NCI-H2171 treated with DMSO at 0.1 percent for 48 hours (cell line): ENCODE results near the gene TBCC.
"Not testable (repeated sequence)": the region's sequence is repeated elsewhere in the genome, so short reads cannot be mapped to it uniquely, and the experiment has no call there.

Experiments used
- DNase-seq: peaks from one replicate; lab custom pipeline; 2025; lab: John Stamatoyannopoulos, UW

TBCC gene

GRCh38 chr6:42729731-42730130, 16.2 kb downstream of the TBCC start:
- DNase-seq: no peak

GRCh38 chr6:42727627-42728026, 18.3 kb downstream of the TBCC start:
- DNase-seq: no peak

DNA sequence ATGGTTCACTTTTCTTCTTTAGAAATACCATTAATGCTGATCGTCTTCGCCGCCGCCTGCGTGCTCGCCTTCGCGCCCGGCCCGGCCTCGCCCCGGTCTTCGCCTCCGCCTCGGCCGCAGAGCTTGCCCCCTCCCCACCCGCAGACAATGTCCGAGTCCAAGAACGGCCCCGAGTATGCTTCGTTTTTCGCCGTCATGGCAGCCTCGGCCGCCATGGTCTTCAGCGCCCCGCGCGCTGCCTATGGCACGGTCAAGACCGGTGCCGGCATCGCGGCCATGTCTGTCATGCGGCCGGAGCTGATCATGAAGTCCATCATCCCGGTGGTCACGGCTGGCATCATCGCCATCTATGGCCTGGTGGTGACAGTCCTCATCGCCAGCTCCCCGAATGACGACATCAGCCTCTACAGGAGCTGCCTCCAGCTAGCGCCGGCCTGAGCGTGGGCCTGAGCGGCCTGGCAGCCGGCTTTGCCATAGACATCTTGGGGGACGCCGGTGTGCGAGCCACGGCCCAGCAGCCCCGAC, 18.8 kb downstream of the TBCC start:
- no peak for DNase-seq

GRCh38 chr6:42726485-42727086, 19.3 kb downstream of the TBCC start:
- peak; percentile 83 for DNase-seq

GRCh38 chr6:42726026-42726425, 19.9 kb downstream of the TBCC start:
- no peak for DNase-seq

- DNase-seq: peak; percentile 46
Measured at GRCh38 chr6:42724825-42725224, 21.1 kb downstream of the TBCC start.

GRCh38 chr6:42722497-42722896, 23.4 kb downstream of the TBCC start, which contains the start of gene PRPH2:
Gene PRPH2 (minus strand): TSS chr6:42722597. CDS start chr6:42722334, 263 bp downstream.
- no peak for DNase-seq

GRCh38 chr6:42720739-42721138, 25.2 kb downstream of the TBCC start:
- no peak for DNase-seq

DNA sequence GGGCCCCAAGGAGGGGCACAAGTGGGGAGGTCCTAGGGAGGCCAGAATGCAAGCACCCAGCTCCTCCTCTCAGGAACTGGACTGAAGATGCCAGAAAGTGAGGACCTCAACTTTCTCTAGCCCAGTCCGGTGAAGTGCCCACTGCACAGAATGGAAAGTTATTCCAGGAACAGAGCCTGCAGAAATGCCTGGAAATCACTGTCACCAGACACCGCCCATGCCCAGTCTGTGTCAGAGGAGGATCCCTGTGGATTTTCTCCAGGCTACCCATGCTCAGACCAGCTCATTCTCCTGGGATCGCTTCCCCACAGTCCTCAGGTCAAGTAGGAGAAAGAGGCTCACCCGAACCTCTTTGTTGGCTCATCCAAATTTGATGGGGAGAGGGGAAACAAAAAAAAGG, 30.0 kb downstream of the TBCC start:
- no peak for DNase-seq

DNA sequence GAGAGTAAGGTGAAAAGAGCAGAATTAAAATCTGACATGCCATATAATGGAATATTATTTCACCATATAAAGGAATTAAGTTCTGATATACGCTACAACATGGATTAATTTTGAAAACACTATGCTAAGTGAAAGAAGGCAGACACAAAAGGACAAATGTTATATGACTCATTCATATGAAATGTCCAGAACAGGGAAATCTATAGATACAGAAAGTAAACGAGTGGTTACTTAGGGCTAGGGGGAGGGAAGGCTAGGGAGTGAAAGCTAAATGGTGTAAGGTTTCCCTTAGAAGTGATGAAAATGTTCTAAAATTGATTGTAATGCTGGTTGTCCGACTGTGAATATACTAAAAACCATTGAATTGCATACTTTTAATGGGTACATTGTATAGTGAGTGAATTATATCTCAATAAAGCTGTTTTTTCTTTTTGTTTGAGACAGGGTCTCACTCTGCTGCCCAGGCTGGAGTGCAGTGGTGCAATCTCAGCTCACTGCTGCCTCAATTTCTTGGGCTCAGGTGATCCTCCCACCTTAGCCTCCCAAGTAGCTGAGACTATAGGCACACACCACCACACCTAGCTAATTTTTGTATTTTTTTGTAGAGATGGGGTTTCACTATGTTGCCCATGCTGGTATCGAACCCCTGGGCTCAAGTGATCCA, 31.7 kb downstream of the TBCC start:
- DNase-seq: no peak

DNA sequence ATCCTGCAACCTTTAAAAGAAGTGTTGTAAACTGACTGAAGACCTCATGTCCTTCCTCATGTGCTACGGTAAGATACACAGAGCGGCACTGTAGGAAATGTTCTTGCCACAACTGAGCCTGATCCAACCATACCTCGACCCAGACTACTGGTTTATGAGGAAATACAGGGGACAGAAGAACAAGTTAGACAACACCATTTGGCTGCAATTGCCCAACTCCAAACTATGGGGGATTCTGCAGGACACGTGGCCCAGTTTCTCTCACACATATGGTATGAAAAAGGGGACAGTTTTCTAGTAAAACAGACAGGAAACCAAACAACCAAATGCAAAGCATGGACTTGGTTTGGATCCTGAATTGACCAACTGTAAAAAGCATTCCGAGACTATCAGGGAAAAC, 34.0 kb downstream of the TBCC start:
- no peak for DNase-seq

GRCh38 chr6:42710316-42710715, 35.6 kb downstream of the TBCC start:
- no peak for DNase-seq

DNA sequence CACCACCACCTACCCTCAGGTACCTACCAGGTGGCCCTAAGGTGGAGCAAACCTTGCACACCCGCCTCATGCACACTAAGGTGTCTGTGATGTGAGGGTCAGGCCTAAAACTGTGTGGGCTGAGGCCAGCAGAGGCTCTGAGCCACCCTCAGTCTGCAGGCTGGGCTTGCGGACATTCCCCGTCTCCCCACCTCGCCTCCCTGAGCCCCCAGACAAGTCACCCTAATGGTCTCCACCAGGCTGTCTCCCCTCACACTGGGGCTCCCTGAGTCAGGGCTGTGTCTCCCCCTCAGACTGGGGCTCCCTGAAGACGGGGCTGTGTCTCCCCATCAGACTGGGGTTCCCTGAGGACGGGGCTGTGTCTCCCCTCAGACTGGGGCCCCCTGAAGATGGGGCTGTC, 36.0 kb downstream of the TBCC start:
- no peak for DNase-seq

GRCh38 chr6:42708096-42708495, 37.8 kb downstream of the TBCC start:
- DNase-seq: no peak

DNA sequence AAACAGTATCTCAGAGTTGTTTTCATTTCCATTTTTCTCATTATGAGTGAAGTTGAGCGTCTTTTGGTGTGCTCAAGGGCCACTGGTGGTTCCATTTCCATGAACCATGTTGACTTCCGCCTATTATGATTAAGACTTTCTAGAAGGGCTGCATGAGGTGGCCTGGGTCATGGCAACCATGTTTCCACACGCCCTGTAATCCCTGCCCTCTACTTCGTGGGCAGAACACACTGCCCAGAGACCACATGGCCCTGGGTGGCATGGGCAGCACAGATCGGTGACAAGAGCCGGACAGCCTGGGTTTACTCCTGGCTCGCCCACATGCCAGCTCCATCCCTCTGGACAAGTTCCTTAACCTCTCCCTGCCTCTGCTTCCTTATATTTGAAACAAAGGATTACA, 38.3 kb downstream of the TBCC start:
- no peak for DNase-seq

GRCh38 chr6:42704937-42705374, 40.9 kb downstream of the TBCC start:
- DNase-seq: no peak

DNA sequence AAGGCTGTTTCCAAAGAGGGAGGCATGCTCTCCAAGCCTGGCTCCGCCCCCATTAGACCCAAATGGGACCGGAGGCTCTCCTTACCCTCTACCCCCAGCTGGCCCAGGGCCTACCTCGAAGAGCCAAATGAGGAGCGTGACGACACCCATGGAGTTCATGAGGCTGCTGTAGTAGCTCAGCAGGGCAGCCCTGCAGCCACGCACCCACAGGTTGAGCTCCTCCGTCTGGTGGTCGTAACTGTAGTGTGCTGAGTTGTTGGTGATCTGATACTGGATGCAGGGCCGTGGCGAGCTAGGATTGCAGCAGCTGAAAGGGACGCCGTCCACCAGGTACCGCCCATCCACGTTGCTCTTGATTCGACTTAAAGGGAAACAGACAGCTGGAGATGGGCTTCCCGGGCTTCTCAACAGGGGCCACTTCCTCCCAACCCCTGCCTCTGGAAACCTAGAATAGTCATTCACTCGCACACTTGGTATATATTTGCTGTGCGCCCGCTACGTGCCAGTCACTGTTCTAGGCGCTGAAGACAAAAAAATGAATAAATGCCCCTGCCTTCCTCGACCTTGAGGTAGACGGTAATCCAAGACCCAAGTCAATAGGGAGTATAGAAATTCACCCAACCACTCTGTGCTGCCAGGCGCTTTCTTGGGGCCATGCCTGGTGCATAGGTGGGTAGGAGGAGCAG, 41.5 kb downstream of the TBCC start:
- DNase-seq: no peak

- not testable (repeated sequence) for DNase-seq
Measured at GRCh38 chr6:42702786-42703185, 43.1 kb downstream of the TBCC start.

GRCh38 chr6:42702200-42702599, 43.7 kb downstream of the TBCC start:
- no peak for DNase-seq

- DNase-seq: no peak
Measured at GRCh38 chr6:42698217-42698616, 47.7 kb downstream of the TBCC start.

- no peak for DNase-seq
Measured at GRCh38 chr6:42697268-42697655, 48.6 kb downstream of the TBCC start.

DNA sequence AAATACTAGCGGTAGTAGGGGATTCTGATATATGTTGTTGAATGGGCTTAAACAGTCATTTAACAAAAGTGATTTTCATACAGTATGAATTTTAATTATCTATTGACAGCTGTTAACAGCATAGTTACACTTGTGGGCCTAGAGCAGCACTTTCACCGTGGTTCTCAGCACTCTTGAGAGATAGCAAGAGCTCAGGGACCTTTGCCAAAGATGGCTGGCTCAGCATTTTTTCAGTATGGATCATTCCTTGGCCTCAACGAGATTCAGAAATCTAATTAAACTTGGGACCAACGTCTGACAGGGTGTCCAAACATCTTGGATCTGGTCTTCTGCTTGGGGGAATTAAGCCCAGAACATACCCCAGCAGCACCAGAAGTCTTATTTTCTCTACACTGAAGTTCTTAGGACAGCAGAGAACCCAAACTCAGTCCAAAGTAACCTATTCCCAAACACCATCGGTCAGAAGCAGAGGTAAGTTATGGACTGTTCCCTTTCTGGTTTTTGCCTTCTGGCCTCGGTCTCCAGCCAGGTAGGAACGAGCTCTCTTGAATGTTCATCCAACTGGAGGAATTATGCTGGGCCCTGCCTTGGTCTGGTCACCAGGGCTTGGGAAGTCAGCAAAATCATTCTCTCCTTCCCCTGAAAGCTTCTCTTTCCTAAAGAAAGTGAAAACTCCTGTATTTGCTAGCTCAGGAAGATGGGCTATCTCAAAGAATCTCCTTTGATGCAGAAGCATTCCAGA, 49.2 kb downstream of the TBCC start:
- DNase-seq: no peak
